ENCODE results near the gene CCDC88B.

The CCDC88B gene

GRCh38 chr11:64384981-64385944, 45.3 kb downstream of the CCDC88B start:
- no peak for DNase-seq (ENCODE audit: low read depth)

DNA sequence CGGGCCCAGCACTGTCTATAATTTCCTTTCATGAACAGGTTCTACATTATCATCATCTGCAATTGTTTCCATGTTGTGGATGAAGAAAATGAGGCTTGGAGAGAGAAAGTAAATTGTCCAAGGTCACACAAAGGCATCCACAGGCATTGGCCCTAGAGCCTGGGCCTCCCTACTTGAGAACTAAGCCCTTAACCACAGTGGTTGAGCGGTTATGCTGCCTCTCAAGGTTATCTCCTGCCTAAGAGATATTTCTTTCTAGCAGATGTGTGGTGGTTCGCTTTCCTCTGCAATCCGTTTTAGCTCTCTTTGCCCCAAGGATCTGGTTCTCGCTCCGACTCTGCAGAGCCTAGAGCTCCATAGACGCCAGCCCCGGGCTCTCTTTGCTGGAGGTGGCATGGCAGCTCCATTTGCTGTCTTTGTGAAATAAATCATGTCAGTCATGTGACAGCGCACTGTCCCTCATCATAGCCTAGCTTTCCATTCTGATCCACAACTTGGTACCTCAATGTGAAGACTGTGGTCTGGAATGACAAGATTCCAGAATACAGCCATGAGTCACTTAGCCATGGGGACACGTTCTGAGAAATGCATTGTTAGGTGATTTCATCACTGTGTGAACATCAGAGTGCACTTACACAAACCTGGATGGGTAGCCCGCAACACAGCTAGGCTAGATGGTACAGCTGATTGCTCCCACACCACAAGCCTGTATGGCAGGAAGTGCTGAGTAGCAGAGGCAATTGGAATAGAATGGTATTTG, 46.1 kb downstream of the CCDC88B start:
- DNase-seq (ENCODE audit: low read depth): no peak

DNA sequence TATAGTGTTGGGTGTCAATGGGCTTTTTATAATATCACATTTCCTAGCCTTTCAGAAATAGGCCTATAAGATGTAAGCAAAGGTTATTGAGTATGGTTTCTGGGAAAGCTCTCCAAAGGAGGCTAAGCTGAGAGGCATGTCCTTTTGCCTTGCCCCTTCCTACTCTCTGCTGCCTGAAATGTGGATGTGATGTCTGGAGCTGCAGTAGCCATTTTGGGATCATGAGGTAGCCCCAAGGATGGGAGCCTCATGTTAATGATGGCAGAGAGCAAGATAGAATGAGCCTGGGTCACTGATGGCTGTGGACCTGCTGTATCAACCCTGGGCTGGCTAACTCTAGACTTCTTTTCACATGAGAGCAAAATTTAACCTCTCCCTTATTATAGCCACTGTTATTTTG, 47.9 kb downstream of the CCDC88B start:
- DNase-seq (ENCODE audit: low read depth): no peak

DNA sequence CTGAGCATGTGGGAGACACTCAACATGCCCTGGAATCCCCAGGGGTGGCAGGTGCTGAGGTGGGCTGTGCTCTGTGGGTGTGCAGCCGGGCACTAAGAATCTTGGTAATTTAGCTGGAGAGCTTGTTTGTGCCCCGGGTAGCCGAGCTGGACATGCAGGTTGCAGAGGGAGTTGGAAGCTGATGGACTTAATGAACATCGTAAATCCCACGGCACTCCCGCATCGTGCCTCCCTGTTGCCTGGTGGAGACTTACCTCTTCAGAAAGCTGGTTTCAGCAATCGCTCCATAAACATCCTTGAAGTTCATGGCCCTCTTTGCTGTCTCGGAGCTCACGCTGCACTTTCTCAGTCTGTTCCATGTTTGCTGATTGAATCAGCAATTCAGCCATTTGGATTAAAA, 48.9 kb downstream of the CCDC88B start:
- no peak for DNase-seq (ENCODE audit: low read depth)

GRCh38 chr11:64389851-64390250, 49.8 kb downstream of the CCDC88B start:
- DNase-seq (ENCODE audit: low read depth): no peak

- no peak for DNase-seq (ENCODE audit: low read depth)
Measured at GRCh38 chr11:64390558-64390957, 50.6 kb downstream of the CCDC88B start.

- DNase-seq (ENCODE audit: low read depth): no peak
Measured at GRCh38 chr11:64391839-64392238, 51.8 kb downstream of the CCDC88B start.

DNA sequence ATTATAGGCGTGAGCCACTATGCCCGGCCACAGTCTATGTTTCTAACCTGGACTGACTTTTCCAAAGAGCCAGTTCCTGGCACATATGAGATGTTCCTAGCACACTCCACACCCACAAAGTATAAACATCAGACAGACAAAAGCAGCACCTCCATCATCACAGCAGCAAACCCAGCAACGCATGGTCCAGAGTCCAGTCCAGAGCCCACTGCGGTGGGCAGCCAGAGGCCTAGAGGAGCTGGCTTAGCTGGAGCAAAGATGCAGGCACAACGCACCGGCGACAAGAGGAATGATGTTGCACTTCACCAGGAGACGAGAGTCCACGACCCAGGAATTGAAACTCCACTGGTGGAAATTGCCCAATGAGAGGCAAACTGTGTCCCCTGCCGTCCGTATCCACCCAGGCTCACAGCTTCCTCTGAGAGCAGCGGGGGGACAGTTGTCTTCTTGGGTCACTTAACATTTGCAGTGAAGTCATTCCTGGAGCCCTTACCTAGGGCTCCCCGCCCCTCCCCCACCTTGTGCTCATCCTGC, 55.6 kb downstream of the CCDC88B start:
- DNase-seq (ENCODE audit: low read depth): no peak

DNA sequence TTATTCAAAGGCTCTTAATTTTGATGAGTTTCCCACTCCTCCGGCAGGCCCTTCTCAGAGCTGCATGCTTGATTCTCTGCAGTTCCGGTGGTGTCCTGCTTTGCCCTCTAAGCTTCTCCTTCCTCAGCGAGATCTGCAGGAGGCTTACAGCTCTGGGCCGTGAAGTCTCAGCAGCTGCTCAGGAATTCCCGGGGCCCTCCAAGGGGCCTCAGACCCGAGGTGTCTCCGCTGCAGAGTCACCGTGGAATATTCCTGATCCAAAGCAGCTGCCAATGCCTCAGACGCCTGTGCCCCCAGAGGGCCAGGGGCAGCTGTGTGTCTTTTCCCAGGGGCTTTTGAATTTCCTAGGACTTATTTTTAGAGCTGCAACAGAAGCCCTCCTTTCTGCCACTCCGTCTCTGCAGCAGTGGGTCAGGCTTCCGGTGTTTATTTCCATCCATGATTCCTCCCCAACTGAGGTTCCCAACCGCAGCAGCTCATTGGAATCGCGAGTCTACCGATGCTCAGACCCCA, 56.1 kb downstream of the CCDC88B start:
- DNase-seq (ENCODE audit: low read depth): no peak

DNA sequence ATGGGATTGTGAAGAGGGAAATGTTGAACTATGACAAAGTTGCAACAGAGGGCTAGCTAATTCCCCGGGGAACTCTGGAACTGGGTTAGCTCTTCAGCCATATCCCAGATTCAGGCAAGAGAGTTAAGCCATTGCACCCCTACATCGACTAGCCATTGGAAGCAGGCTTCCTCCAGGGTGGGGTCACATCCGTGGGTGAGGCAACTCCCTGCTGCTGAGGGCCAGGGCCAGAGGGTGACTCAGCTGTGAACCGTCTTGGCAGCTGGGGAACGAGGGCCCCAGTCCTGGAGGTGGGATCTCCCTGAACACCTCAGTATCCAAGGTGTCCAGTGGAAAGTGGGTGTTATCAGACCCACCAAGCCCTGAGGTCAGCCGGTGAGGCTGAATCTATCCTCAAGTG, 60.1 kb downstream of the CCDC88B start:
- DNase-seq (ENCODE audit: low read depth): no peak

DNA sequence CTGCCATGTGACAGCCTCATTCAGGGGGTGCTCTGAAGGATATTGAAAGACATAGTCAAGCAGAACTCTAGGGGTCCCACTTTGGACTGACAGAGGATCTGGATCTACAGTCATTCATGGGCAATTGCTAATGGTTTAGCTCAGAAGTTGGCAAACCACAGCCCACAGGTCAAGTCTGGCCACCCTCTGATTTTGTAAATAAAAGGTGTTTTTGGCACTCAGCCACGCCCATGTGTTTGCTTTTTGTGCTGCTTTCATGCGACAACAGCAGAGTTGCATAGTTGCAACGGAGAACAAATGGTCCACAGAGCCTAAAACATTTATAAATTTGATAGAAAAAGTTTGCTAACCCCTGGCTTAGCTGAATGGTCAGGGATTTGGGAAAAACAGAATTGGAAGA, 60.7 kb downstream of the CCDC88B start:
- no peak for DNase-seq (ENCODE audit: low read depth)

- DNase-seq (ENCODE audit: low read depth): no peak
Measured at GRCh38 chr11:64401775-64402174, 61.8 kb downstream of the CCDC88B start.

- no peak for DNase-seq (ENCODE audit: low read depth)
Measured at GRCh38 chr11:64403106-64403505, 63.1 kb downstream of the CCDC88B start.

DNA sequence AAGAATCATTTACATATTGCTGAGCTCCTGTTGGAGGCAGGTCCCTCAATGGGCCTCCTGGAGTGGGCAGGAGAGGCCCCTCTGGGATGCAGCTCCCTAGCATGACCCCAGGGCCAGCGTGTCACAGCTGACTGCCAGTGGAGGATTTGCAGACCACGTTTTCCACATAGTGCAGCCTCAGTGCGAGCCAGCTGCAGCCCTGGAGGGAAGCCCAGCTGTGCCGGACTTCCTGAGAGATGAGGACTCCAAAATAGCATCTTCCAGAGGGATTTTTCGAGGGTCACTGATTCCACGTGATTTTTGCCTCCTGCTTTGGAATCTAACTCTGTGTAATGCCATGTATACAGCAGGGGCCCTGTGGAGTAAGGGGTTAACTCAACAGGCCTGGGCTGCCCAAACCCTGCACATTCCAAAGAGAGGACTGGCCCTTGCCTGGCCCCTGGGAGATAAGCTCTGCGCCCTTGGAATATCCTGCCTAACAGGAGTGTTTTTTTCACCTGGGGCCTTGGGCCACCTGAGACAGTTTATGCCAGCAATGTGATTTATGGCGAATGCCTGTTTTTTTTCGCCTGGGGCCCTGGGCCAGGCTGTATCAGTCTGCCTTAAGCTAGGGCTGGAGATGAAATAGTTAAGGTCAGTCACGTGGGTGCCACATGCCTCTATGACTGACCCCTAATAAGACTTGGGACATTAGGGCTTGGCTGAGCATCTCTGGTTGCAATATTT, 66.4 kb downstream of the CCDC88B start:
- DNase-seq (ENCODE audit: low read depth): no peak
